NB4 (cell line): ENCODE measurements around the gene POLL.

Experiments
- DNase-seq: peaks from one replicate; pipeline ENCODE4 v3.0.0; 2010; ENCODE audit warnings: low read depth
- H3K4me3 ChIP-seq: one replicate; pipeline ENCODE4 v1.5.1; 2011; ENCODE audit warnings: mild to moderate bottlenecking, low read depth, low read length, moderate library complexity
- MYC ChIP-seq: IDR thresholded peaks from 2 replicates; pipeline ENCODE4 v1.6.1; 2011; ENCODE audit warnings: low read depth, low read length
- POLR2A ChIP-seq: IDR thresholded peaks from 2 replicates; pipeline ENCODE4 v1.6.1; 2011; ENCODE audit warnings: mild to moderate bottlenecking; ENCODE audit not compliant: insufficient read length; ENCODE audit errors: extremely low read depth
- TF ChIP-seq, protein P1 (sequence below): IDR thresholded peaks from 2 replicates; pipeline ENCODE4 v1.6.1; 2011; ENCODE audit warnings: low read depth, low read length
- TF ChIP-seq, protein P2 (sequence below): IDR thresholded peaks from one replicate; pipeline ENCODE4 v1.5.1; 2012; ENCODE audit warnings: low read depth, low read length

The POLL gene

DNA sequence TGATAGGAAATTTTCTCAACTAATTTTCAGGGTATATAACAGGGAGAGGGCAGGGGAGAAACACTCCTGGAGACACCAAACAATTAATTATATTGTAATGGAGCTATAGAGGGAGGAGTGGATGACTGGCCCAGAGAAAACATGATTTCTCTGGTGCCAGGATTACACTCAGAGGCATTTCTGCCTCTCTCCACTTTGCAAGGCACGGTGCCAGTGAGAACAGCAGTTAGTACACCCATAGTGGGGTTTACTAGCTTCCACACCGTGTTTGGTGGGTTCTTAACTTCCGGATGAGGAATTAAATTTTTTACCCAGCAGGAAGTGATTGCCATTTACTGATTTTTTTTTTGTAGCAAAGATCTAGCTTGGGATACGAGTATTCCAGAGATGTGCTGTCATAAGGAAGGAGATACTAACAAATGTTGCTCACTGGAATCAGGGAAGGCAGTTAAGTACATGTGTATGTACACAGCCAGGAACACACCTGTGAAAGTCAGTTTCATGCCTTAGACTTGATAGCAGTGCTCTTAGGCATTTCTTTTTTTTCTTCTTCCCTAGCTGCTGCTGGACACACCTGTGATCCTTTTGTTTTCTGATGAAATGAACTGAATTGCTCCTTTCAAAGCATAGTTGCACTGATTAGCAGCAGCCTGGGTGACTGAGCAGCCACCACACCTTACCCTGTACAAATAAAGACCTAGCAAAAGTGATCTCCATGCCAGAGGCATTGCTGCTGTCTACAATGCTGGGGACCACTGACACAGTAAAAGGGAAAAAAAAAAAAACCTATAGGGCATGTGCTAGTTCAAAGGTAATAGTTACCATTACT, 58.1 kb downstream of the POLL start:
- TF ChIP-seq, protein P1, sequence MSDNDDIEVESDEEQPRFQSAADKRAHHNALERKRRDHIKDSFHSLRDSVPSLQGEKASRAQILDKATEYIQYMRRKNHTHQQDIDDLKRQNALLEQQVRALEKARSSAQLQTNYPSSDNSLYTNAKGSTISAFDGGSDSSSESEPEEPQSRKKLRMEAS: no peak
- TF ChIP-seq MYC (no peak), POLR2A (no peak)
- TF ChIP-seq, protein P2, sequence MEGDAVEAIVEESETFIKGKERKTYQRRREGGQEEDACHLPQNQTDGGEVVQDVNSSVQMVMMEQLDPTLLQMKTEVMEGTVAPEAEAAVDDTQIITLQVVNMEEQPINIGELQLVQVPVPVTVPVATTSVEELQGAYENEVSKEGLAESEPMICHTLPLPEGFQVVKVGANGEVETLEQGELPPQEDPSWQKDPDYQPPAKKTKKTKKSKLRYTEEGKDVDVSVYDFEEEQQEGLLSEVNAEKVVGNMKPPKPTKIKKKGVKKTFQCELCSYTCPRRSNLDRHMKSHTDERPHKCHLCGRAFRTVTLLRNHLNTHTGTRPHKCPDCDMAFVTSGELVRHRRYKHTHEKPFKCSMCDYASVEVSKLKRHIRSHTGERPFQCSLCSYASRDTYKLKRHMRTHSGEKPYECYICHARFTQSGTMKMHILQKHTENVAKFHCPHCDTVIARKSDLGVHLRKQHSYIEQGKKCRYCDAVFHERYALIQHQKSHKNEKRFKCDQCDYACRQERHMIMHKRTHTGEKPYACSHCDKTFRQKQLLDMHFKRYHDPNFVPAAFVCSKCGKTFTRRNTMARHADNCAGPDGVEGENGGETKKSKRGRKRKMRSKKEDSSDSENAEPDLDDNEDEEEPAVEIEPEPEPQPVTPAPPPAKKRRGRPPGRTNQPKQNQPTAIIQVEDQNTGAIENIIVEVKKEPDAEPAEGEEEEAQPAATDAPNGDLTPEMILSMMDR: no peak
- no peak overlapping the region for H3K4me3 ChIP-seq
- no peak for DNase-seq

DNA sequence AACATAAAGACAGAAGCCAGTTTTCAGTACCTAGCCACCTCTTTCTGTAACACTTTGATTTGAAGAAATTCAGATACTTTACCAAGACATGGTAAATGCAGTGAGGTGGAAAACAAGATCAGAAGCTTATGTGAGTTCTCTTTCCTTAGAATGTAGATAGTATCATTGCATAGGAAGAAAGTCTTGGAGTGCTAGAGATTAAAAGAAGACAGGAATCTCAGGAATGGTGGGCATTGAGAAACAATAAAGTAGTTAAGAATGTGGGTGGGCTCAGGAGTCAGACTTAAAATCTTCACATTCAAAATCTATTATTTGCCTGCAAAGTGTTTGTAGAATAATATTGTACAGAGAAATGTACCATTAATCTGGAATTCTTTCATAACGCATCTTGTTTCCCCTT, 58.9 kb downstream of the POLL start:
- no peak overlapping the region for H3K4me3 ChIP-seq
- DNase-seq: no peak
- TF ChIP-seq, protein P2: no peak
- TF ChIP-seq MYC (no peak), POLR2A (no peak)
- TF ChIP-seq, protein P1: no peak
